ENCODE results near the gene DNAJA3.

DNA sequence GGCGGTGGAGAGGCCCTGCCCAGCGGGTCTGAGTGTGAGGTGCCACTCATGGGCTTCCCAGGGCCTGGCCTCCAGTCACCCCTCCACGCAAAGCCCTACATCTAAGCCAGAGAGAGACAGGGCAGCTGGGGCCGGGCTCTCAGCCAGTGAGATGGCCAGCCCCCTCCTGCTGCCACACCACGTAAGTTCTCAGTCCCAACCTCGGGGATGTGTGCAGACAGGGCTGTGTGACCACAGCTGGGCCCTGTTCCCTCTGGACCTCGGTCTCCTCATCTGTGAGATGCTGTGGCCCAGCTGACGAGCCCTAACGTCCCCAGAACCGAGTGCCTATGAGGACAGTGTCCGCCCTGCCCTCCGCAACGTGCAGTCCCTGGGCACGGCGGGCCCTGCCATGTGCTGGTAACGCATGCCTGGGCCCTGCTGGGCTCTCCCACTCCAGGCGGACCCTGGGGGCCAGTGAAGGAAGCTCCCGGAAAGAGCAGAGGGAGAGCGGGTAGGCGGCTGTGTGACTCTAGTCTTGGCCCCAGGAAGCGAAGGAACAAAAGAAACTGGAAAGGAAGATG, 42.8 kb upstream of the DNAJA3 start:
- TF ChIP-seq CTCF (IDR thresholded peaks at IDR 0.05) (no peak), EZH2 (IDR thresholded peaks at IDR 0.05) (no peak)
